ENCODE results near the gene UNC5A. TPM values are rescaled to one million over a fixed set of nuclear protein-coding genes. Genes with fewer than 3 reads are reported as not detected.

UNC5A gene
- total RNA-seq, 4 donors from 2014 or later: not detected

DNA sequence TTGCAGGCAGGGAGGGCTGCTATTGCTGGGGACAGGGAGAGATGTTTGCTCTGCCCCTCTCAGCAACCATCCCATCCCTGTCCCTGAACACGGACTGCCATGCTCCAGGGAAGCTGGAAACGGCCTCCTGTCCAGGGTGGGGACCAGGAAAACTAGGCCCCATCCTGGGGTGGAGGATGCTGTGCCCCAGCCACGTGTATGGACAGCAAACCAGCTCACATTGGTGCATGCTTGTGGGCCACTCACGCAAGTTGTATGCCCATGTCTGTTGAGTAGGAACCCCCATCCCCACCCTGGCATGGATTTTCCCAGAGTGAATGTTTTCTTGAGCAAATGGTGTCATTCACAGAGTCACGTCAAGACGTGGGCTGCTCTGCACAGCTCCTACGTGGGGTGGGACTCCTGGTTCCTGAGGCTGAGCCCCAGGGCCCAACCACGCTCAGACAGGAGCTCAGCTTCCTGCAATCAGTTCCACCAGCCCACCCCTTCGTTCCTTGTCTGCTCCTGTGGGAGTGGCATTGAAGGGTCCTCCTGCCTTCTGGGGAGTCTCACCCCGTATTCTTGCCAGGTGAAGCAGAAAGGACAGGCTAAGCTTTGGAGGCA, 4.6 kb downstream of the UNC5A start:
- Histone ChIP-seq H3K4me1 (peaks cover 25% of the 10 kb centered on the region), H3K36me3 (no peaks in the 10 kb centered on the region), H3K4me3 (no peak overlapping the region), H3K27ac (no peak overlapping the region), H3K27me3 (peaks cover 100% of the 10 kb centered on the region), H3K9me3 (no peaks in the 10 kb centered on the region)
- TF ChIP-seq POLR2AphosphoS5 (IDR thresholded peaks at IDR 0.05): no peak
- no peak for TF ChIP-seq POLR2A (IDR thresholded peaks at IDR 0.05)
- TF ChIP-seq, protein P1, sequence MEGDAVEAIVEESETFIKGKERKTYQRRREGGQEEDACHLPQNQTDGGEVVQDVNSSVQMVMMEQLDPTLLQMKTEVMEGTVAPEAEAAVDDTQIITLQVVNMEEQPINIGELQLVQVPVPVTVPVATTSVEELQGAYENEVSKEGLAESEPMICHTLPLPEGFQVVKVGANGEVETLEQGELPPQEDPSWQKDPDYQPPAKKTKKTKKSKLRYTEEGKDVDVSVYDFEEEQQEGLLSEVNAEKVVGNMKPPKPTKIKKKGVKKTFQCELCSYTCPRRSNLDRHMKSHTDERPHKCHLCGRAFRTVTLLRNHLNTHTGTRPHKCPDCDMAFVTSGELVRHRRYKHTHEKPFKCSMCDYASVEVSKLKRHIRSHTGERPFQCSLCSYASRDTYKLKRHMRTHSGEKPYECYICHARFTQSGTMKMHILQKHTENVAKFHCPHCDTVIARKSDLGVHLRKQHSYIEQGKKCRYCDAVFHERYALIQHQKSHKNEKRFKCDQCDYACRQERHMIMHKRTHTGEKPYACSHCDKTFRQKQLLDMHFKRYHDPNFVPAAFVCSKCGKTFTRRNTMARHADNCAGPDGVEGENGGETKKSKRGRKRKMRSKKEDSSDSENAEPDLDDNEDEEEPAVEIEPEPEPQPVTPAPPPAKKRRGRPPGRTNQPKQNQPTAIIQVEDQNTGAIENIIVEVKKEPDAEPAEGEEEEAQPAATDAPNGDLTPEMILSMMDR (IDR thresholded peaks at IDR 0.05): no peak
- no peak for TF ChIP-seq EP300 (IDR thresholded peaks at IDR 0.05)
- no peak for DNase-seq (ENCODE audit: low spot score in 2 of 2)
- 63% methylated on average over 10 of the region's 10 CpGs for WGBS

DNA sequence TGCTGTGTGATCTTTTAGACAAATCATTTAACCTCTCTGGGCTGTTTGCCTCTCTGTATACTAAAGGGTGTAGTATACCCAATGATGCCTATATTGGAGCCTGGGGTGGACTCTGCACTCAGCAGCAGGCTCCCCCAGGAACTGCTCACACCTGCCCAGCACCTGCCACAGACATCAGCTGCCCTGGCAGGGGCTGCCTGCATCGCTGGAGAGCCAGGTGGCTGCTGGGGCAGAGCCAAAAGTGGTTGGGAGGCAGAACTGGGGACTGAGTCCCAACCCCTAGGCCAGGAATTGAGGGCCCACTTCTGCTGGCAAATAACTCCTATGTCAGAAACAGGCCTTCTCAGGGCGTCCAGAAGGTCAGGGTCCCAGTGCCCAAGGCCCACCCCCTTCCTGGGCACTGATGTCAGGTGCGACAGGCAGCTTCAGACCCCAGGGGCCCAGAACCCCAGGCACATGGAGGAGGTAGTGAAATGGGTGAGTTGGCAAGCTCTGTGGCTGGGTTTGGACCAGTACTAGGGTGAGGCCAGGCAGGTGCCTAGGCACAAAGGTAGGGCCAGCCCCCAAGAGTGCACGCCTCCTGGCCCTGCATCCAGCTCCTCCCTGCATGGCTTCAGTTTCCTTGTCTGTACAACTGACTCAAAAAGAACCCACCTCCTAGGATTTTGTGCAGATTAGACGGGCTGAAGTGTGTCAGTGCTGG, 5.8 kb downstream of the UNC5A start:
- DNase-seq (ENCODE audit: low spot score in 2 of 2): no peak
- 62% methylated on average over 5 of the region's 5 CpGs for WGBS
- Histone ChIP-seq H3K27ac (no peak overlapping the region), H3K27me3 (peaks cover 98% of the 10 kb centered on the region), H3K4me3 (no peak overlapping the region), H3K9me3 (no peaks in the 10 kb centered on the region), H3K4me1 (peaks cover 15% of the 10 kb centered on the region), H3K36me3 (no peaks in the 10 kb centered on the region)
- TF ChIP-seq POLR2AphosphoS5 (IDR thresholded peaks at IDR 0.05) (no peak), POLR2A (IDR thresholded peaks at IDR 0.05) (no peak), EP300 (IDR thresholded peaks at IDR 0.05) (no peak)
- TF ChIP-seq, protein P1 (IDR thresholded peaks at IDR 0.05): no peak

DNA sequence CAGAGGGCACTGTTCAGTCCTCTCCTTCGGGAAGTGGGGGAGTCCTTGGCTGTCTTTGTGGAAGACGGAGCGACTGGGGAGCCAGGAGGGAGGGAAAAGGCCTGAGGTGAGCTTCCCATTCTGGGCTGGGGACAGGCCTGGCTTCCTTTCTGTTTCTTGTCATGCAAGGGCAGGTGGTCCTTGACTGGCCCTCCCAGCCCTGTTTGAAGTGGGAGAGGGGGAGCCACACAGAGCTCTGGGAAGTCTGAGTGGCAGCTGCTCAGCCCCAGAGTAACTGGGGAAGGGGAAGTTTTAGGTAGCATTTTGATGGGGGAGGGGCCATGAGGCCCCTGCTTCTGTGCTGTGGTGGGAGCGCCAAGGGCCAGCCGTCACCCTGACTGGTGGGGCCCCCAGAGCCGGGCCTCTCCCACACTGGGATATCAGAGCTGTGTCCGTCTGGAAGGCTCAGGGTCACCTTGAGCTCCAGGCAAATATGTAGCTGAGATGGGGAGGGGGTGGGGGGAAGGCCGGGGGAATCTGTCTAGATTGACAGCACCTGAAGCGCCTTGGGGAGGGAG, 6.5 kb downstream of the UNC5A start:
- no peaks in the 10 kb centered on the region for H3K36me3 ChIP-seq
- H3K9me3 ChIP-seq: no peaks in the 10 kb centered on the region
- peaks cover 91% of the 10 kb centered on the region for H3K27me3 ChIP-seq
- H3K4me1 ChIP-seq: peaks cover 13% of the 10 kb centered on the region
- no peak for TF ChIP-seq POLR2AphosphoS5 (IDR thresholded peaks at IDR 0.05)
- TF ChIP-seq, protein P1 (IDR thresholded peaks at IDR 0.05): no peak
- TF ChIP-seq EP300 (IDR thresholded peaks at IDR 0.05): no peak
- no peak for TF ChIP-seq POLR2A (IDR thresholded peaks at IDR 0.05)
- no peak overlapping the region for H3K27ac ChIP-seq
- no peak for DNase-seq (ENCODE audit: low spot score in 2 of 2)
- 20% methylated on average over 1 of the region's 9 CpGs for WGBS
- no peak overlapping the region for H3K4me3 ChIP-seq

DNA sequence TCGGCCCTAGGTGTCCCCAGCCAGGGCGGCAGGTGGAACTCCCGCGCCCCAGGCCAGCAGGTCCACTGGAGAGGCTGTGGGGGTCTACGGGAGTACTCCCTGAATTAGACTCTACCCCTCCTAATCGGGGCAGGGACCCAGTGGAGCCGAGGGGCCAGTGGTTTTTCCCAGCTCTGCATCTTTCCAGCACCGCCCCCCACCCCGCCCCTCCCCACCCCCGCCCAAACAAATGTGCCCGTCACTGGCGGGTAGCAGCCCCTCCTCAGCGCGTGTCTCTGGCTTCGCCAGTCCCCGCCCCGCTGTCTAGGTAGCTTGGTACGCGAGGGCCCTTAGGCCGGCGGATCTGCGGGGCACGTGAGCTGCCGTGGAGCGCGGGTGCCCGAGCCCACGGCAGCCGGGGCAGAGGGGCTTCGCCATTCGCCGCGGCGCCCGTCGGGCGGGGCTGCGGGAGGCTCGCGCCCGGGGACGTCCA, 7.0 kb downstream of the UNC5A start:
- H3K9me3 ChIP-seq: no peaks in the 10 kb centered on the region
- H3K27ac ChIP-seq: no peak overlapping the region
- H3K4me1 ChIP-seq: peaks cover 17% of the 10 kb centered on the region
- 0% methylated on average over 16 of the region's 42 CpGs for WGBS
- H3K27me3 ChIP-seq: peaks cover 91% of the 10 kb centered on the region
- peak overlapping the region; percentile 49 for H3K4me3 ChIP-seq
- no peaks in the 10 kb centered on the region for H3K36me3 ChIP-seq
- TF ChIP-seq EP300 (IDR thresholded peaks at IDR 0.05) (no peak), POLR2A (IDR thresholded peaks at IDR 0.05) (no peak), POLR2AphosphoS5 (IDR thresholded peaks at IDR 0.05) (no peak)
- TF ChIP-seq, protein P1 (IDR thresholded peaks at IDR 0.05): no peak
- no peak for DNase-seq (ENCODE audit: low spot score in 2 of 2)

DNA sequence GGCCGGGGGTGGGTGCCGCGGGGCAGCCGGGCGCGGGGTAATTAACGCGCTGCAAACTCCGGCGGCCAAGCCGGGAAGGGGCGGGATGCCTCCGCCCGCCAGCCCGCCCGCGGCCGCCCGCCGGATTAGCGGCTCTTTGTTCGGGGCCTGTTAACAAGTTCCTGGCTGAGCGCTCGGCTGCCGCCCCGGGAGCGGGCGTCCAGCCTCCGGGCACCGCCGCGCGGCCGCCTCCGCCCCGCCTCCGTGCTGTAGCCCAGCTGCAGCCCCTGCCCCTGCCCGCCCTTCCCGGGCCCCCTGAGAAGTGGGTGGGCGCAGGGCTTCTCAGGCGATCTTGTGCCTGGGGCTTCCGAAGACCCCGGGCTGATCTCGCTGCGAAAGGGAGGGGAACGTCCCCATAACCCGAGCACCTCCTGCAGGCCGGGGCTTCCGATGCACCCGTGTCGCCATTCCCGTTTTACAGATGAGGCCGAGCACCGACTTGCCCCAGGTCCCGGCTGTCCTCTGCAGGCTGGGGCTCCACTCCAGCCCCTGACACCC, 7.5 kb downstream of the UNC5A start:
- 2% methylated on average over 11 of the region's 55 CpGs for WGBS

More for the DNA sequence above, 7.5 kb downstream of the UNC5A start:
- Histone ChIP-seq H3K27me3 (peaks cover 91% of the 10 kb centered on the region), H3K27ac (no peak overlapping the region), H3K9me3 (no peaks in the 10 kb centered on the region), H3K36me3 (no peaks in the 10 kb centered on the region), H3K4me1 (peaks cover 20% of the 10 kb centered on the region), H3K4me3 (peak overlapping the region; percentile 49)
- DNase-seq (ENCODE audit: low spot score in 2 of 2): no peak
- no peak for TF ChIP-seq POLR2A (IDR thresholded peaks at IDR 0.05)
- no peak for TF ChIP-seq EP300 (IDR thresholded peaks at IDR 0.05)
- TF ChIP-seq POLR2AphosphoS5 (IDR thresholded peaks at IDR 0.05): no peak
- TF ChIP-seq, protein P1 (IDR thresholded peaks at IDR 0.05): no peak
